AG04450 (cell line): ENCODE results near the gene SP9. TPM values are rescaled to one million over a fixed set of nuclear protein-coding genes. Genes with fewer than 3 reads are reported as not detected.
"Not testable (repeated sequence)": the region's sequence is repeated elsewhere in the genome, so short reads cannot be mapped to it uniquely, and the experiment has no call there.

Experiments used
- CTCF ChIA-PET: fragments of 300-600, 350-600 bp; formaldehyde crosslinking; extraction: SDS; loops from one replicate; lab custom pipeline; 2022; ENCODE audit warnings: antibody characterized with exemption, inconsistent platforms; lab: Charles Lee
- POLR2A ChIA-PET: fragments of 350-600 bp; formaldehyde crosslinking; extraction: SDS; loops from one replicate; lab custom pipeline; 2021; ENCODE audit warnings: antibody characterized with exemption, inconsistent platforms; lab: Yijun Ruan, JAX
- DNase-seq: peaks from one replicate; pipeline ENCODE4 v3.0.0-alpha.2; 2011; ENCODE audit warnings: low read depth, low spot score
- H3K27ac ChIP-seq: one replicate; pipeline ENCODE4 v1.5.1; 2012; ENCODE audit warnings: low read depth, low read length, control low read depth
- H3K27me3 ChIP-seq: one replicate; pipeline ENCODE4 v1.6.0; 2012; ENCODE audit warnings: low read length; ENCODE audit not compliant: control insufficient read depth, insufficient read depth
- H3K4me3 ChIP-seq: 2 replicates; pipeline ENCODE4 v1.5.1; 2011; ENCODE audit warnings: mild to moderate bottlenecking, low read depth, low read length, control low read depth
- H3K9me3 ChIP-seq: 2 replicates; pipeline ENCODE4 v1.5.1; 2012; ENCODE audit warnings: low read length; ENCODE audit not compliant: control insufficient read depth, insufficient read depth
- CTCF ChIP-seq: IDR thresholded peaks from 2 replicates; pipeline ENCODE4 v1.5.1; 2011; ENCODE audit warnings: low read depth, low read length, control low read depth, inconsistent platforms
- polyA plus RNA-seq: library from polyadenylated mRNA; depleted of rRNA; stranded (reverse); fragments of >200 nt; gene quantifications from 2 replicates; pipeline ENCODE4 v1.2.3, GENCODE V29; 2011

Gene SP9
- polyA plus RNA-seq, 1 experiment = not detected

DNA sequence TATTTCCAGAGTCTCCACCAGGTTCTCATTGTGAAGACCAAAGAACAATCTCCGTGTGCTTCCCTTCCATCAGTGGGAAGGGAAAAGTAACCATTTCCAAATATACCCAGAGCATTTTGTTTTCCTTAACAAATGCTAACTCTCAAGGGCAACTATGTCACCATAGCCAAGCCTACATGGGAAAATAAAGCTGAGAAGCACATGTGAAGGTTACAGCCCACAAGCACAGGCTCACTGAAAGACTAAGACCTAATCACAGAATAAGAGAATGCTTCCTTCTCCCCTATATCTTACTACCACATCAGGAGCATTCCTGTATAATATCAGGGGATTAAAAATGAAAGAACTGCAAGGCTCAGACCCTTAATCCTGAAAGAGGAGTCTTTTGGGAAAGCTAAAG is 28.2 kb downstream of the SP9 start:
- Histone ChIP-seq H3K27me3 (no peaks in the 10 kb centered on the region), H3K4me3 (no peak overlapping the region), H3K9me3 (peaks cover 8% of the 10 kb centered on the region), H3K27ac (no peak overlapping the region)
- ChIA-PET CTCF (interaction anchor here (1.2 kb wide), 1 partner anchor 12 kb away, joined by 6 read pairs; no protein-coding TSS in a partner anchor), POLR2A (no interaction called here)
- no peak for TF ChIP-seq CTCF
- no peak for DNase-seq

DNA sequence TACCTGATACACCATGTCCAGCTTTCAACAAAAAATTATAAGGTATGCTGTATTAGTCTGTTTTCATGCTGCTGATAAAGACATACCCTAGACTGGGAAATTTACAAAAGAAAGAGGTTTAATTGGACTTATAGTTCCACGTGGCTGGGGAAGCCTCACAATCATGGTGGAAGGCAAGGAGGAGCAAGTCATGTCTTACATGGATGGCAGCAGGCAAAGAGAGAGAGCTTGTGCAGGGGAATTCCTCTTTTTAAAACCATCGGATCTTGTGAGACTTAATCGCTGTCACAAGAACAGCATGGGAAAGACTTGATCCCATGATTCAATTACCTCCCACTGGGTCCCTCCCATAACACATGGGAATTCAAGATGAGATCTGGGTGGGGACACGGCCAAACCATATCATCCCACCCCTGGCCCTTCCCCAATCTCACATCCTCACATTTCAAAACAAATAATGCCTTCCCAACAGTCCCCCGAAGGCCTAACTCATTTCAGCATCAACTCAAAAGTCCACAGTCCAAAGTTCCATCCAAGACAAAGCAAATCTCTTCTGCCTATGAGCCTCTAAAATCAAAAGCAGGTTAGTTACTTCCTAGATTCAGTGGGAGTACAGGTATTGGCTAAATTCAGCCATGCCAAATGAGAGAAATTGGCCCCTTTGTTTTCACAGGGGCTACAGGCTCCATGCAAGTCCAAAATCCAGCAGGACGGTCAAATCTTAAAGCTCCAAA is 28.9 kb downstream of the SP9 start:
- H3K27me3 ChIP-seq, H3K4me3 ChIP-seq, POLR2A ChIA-PET, H3K27ac ChIP-seq, DNase-seq, H3K9me3 ChIP-seq: not testable (repeated sequence)
- CTCF ChIA-PET = interaction anchor here (1.2 kb wide), 1 partner anchor 13 kb away, joined by 6 read pairs; no protein-coding TSS in a partner anchor

DNA sequence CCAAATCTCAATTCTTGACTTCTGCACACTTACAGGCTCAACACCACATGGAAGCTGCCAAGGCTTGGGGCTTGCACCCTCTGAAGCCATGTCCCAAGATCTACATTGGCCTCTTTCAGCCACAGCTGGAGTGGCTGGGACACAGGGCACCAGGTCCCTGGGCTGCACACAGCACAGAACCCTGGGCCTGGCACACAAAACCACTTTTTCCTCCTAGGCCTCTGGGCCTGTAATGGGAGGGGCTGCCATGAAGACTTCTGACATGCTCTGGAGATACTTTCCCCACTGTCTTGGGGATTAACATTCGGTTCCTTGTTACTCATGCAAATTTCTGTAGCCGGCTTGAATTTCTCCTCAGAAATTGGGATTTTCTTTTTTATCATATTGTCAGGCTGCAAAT is 29.9 kb downstream of the SP9 start:
- Histone ChIP-seq H3K4me3 (no peak overlapping the region), H3K9me3 (peaks cover 8% of the 10 kb centered on the region), H3K27me3 (no peaks in the 10 kb centered on the region), H3K27ac (no peak overlapping the region)
- no peak for TF ChIP-seq CTCF
- ChIA-PET POLR2A (no interaction called here), CTCF (no interaction called here)
- no peak for DNase-seq

GRCh38 chr2:174365571-174365970 is 30.8 kb downstream of the SP9 start:
- H3K27me3 ChIP-seq = no peaks in the 10 kb centered on the region
- no peak for DNase-seq
- H3K9me3 ChIP-seq = peaks cover 8% of the 10 kb centered on the region
- ChIA-PET CTCF (no interaction called here), POLR2A (no interaction called here)
- no peak overlapping the region for H3K27ac ChIP-seq
- TF ChIP-seq CTCF = no peak
- H3K4me3 ChIP-seq = no peak overlapping the region

- peaks cover 8% of the 10 kb centered on the region for H3K9me3 ChIP-seq
- no peaks in the 10 kb centered on the region for H3K27me3 ChIP-seq
- no peak for DNase-seq
- ChIA-PET POLR2A (no interaction called here), CTCF (no interaction called here)
- H3K27ac ChIP-seq = no peak overlapping the region
- TF ChIP-seq CTCF = no peak
- no peak overlapping the region for H3K4me3 ChIP-seq
Observed at GRCh38 chr2:174368691-174369090, 33.9 kb downstream of the SP9 start.
